Activated CD4-positive, alpha-beta T cell treated with anti-CD3 and anti-CD28 coated beads, Interleukin-2, Interleukin-6, amounts not matched to agents 100 ng/mL and 50 ng/mL, durations not matched to agents 16 hours and 8 hours (primary cell): ENCODE results near the gene NRIP1.
"Not testable (repeated sequence)": the region's sequence is repeated elsewhere in the genome, so short reads cannot be mapped to it uniquely, and the experiment has no call there.

Source experiments
- DNase-seq: peaks from one replicate; pipeline ENCODE4 v3.0.0-alpha.2; 2020

Gene NRIP1

DNA sequence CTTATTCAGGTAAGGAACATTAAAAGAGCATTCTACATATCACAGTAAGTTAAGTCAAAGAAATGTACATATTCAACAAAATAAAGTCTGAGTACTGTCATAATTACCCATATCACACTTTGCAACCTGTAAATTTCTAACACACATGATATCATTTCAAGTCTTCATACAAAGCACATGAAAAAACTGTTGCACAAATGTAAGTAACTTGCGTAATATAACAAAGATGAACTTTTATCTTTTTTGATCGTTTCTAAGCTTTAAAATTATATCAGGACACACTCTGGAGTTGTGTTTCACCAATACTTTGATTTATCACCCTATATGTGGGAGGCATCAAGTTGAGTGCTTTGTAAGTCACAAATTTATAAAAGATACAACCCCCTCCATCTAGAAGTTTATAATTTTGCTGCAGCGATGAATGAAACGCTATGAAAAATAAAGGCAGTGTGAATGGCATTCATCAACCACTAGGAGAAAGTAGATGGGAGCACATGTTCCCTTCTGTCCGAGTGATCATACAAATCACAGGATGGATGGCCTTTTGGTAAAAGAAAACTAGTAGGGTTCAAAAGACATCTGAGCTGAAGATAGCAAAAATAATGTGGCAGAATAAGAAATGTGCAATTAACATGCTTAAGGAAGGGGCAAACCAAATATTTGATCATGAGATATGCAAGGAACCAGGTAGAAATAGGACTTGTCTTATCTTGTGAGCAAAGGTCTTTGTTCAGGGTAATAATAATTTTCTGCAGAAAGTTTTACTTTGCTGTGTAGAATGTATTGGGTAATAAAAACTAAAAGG lies 27.5 kb downstream of the NRIP1 start:
- no peak for DNase-seq

GRCh38 chr21:15036189-15036588 lies 28.6 kb downstream of the NRIP1 start:
- no peak for DNase-seq

GRCh38 chr21:15034126-15034853 lies 30.5 kb downstream of the NRIP1 start:
- DNase-seq, result no peak

DNA sequence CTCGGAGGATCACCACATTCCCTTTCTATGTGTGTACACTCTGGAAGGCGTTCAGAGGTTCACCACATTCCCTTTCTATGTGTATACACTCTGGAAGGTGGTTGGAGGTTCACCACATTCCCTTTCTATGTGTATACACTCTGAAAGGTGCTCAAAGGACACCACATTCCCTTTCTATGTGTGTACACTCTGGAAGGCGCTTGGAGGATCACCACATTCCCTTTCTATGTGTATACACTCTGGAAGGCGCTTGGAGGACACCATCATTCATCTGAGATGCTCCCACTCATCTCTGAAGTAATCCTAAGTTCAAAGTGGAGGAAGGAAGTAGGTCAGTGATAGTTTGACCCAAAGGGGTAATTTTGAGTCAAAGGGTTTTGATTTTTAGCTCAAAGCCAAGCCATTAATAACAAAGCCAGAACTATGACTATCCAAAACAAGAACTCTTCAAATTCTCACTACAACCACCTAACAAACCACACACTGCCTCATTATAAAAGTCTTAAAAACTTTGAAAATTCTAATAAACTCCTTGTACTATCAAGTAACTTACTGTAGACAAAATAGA lies 32.9 kb downstream of the NRIP1 start:
- DNase-seq, result peak; percentile 5

DNA sequence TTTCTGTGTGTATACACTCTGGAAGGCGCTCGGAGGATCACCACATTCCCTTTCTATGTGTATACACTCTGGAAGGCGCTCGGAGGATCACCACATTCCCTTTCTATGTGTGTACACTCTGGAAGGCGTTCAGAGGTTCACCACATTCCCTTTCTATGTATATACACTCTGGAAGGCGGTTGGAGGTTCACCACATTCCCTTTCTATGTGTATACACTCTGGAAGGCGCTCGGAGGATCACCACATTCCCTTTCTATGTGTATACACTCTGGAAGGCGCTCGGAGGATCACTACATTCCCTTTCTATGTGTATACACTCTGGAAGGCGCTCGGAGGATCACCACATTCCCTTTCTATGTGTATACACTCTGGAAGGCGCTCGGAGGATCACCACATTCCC lies 33.4 kb downstream of the NRIP1 start:
- DNase-seq, result not testable (repeated sequence)

DNA sequence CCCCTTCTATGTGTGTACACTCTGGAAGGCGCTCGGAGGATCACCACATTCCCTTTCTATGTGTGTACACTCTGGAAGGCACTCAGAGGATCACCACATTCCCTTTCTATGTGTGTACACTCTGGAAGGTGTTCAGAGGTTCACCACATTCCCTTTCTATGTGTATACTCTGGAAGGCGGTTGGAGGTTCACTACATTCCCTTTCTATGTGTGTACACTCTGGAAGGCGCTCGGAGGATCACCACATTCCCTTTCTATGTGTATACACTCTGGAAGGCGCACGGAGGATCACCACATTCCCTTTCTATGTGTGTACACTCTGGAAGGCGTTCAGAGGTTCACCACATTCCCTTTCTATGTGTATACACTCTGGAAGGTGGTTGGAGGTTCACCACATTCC lies 33.9 kb downstream of the NRIP1 start:
- DNase-seq, result not testable (repeated sequence)

DNA sequence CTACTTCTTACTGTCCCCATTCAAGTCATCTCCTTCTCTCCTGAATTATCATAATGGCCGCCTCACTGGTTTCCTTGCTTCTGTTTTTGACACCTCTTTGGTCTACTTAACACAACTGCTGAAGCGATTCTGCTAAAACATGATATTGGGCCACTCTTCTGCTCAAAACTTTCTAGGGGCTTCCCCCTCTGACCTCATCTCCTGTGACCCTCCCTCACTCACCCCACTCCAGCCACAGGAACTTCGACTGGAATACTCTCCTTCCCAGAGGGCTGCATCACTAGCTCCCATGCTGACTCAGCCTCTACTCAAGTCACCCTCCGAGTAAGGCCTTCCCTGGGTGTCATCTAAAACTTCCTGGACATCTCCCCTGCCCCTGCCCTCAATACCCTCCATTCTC lies 35.7 kb downstream of the NRIP1 start:
- no peak for DNase-seq

DNA sequence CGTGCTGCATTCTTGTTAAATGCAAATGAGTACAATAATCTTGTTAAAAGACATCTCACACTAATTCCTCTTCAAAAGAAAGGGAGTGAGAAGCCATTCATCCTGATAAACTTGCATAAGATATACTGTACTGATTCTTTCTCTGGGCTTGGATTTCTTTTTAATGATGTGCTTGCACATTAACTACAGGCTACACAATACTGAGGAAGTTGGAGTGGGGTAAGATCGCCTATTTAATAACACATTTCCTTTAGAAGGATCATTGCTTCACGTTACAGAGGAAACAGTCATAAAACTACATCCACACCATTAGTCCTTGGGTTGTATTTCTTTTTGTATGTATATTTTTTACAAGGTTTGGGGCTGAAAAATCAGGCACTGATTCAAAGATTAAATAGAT lies 36.6 kb downstream of the NRIP1 start:
- no peak for DNase-seq

DNA sequence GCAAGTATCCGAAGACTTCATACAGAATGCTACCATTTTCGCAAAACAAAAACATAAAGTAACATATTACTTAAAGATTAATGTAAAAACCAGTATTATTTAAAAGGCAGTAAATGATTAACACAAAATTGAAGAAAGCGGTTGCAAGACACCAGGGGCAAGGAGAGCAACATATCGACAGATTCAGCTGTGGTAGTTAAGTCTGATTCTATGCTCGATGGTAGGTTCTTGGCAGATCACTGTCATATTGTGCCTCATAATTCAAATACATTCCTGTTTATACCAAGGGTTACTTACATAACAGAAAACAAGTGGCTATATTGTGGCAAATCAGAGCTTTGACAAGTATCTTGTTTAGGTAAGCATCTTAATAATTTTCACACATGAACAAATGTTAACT lies 37.7 kb downstream of the NRIP1 start:
- no peak for DNase-seq

- DNase-seq, result no peak
These were observed 38.4 kb downstream of the NRIP1 start for GRCh38 chr21:15026370-15026769.

- no peak for DNase-seq
These were observed 41.0 kb downstream of the NRIP1 start for GRCh38 chr21:15023776-15024175.

DNA sequence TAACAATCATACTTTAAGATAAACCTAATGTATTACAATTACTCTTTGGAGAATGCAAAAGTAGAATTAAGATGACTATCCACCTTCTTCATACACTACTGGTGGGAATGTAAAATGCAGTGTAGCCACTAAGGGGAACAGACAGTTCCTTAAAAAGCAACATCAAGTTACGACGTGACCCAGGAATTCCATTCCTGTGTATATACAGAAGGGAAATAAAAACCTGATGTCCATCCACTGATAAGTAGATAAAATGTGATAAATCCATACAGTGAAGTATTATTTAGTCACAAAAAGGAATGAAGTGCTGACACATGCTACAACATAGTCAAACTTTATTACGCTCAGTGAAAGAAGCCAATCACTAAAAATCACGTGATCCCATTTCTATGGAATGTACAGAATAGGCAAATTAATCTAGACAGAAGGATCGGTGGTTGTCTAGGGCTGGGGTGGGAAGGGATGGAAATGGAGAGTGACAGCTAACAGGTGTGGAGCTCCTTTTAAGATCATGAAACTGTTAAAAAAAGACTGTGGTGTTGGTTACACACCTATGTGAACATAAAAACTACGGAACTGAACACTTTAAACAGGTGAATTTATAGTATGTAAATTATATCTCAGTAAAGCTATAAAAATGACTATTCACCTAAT lies 42.1 kb downstream of the NRIP1 start:
- no peak for DNase-seq

DNA sequence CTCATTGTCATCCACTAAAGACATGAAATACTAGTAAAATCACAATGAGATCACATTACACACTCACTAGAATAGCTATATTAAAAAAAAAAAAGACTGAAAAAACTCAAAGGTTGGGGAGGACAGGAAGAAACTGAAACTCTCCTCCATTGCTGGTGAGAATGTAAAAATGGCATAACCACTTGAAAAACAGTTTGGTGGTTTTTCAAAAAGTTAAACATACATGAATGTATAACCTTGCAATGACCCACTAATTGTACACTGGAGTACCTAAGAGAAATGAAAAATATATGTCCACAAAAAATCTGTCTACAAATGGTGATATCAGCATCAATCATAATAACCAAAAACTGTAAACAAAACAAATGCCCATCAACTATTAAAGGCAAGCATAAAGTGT lies 44.0 kb downstream of the NRIP1 start:
- DNase-seq, result no peak

DNA sequence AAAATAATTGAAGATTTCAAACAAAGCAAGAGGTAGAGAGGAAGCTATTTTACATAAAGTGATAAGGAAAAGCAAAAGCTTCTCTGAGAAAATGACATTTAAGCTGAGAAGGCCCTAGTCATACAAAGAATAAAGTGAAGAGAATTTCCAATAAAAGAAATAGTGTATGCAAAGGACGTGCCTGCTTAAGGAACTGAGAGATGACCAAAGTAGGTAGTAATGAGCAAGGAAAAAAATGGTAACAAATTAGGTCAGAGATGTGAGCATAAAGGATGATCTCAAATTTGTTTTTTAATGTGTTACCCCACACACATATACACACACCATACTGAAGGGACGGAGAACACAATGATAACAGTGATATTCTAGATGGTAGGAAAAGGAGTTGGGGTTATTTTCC lies 46.4 kb downstream of the NRIP1 start:
- DNase-seq, result no peak

- DNase-seq, result no peak
These were observed 49.0 kb downstream of the NRIP1 start for GRCh38 chr21:15015622-15016471.

DNA sequence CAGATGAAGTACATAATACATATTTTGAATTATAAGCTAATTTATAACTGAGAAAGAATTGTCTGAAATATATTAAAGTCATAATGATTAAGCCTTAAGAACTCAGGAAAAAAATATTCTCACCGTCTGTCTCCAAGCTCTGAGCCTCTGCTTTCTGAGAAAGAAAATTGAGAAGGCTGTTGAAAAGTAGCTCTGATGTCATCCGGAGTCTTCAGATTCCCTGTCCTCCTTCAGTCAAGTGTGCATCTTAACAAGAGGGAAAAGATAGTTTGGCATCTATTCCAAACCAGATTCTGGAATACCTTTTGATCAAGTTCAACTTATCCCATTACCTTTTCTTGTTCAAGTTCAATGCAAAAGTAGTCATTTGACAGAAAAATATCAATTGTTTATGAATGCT lies 50.6 kb downstream of the NRIP1 start:
- DNase-seq, result no peak

GRCh38 chr21:15011967-15012366 lies 52.8 kb downstream of the NRIP1 start:
- DNase-seq, result no peak

DNA sequence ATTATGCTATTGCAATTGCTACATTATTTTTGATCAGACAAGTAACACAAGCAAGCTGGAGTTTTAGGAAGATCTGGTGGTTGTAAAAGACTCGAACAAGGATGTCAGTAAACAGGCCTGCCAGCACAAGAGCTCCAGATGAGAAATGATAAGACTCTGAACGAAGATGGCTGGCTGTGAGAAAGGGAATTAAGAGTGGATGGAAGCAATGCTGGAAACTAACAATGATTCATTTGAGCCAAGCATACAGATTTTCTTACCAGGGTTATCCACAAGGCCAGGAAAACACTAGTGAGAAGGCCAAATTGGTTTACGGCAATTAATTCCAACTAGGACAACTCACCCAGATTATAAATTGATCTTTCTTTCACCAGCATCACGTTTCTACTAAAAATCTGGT lies 54.2 kb downstream of the NRIP1 start:
- DNase-seq, result no peak

- no peak for DNase-seq
These were observed 54.9 kb downstream of the NRIP1 start for GRCh38 chr21:15009837-15010363.

DNA sequence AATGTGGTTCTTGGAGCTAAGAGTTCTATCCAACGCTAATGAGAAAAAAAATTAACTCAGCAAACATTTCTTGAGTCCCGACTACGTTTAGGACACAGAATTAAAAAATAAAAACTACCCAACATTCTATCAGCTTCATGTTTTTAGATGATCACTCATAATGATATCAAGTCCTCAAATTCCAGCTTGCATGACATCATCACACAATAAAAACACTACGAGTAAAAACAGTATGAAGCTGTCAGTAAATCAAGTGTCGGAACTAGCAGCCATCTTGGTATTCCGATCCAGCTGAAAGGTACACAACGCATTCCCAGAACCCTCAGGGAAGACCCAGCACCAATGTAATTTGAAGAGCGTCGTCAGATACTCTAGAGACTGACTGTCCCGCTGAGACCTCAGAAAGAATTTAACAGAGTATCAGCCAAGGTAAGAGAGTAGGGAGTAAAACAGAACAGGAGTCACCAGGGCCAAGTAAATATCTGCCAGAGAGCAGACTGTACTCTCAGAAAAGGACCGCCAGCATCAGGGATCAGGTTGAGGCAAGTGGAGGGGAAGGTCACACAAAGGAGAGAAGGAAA lies 57.0 kb downstream of the NRIP1 start:
- DNase-seq, result no peak

- no peak for DNase-seq
These were observed 58.1 kb downstream of the NRIP1 start for GRCh38 chr21:15006594-15007230.
